Measurements from ENCODE around the gene SEM1. TPM values are rescaled to one million over a fixed set of nuclear protein-coding genes. Genes with fewer than 3 reads are reported as not detected.
"Not testable (repeated sequence)": the region's sequence is repeated elsewhere in the genome, so short reads cannot be mapped to it uniquely, and the experiment has no call there.

Gene SEM1
- 19.6 and 30.1 TPM in 2 replicates for total RNA-seq

- peak; percentile 79 for DNase-seq (ENCODE audit: low read depth)
Observed at GRCh38 chr7:96709381-96710228, at the start of gene SEM1. TSS of gene SEM1 (minus strand) at chr7:96709846. CDS start at chr7:96709763, 83 bp downstream.

- not testable (repeated sequence) for DNase-seq (ENCODE audit: low read depth)
Observed at GRCh38 chr7:96757880-96758279, 48.2 kb upstream of the SEM1 start.

GRCh38 chr7:96747418-96747940 lies 37.8 kb upstream of the SEM1 start:
- DNase-seq (ENCODE audit: low read depth), result no peak

GRCh38 chr7:96740130-96740529 lies 30.5 kb upstream of the SEM1 start:
- no peak for DNase-seq (ENCODE audit: low read depth)

GRCh38 chr7:96739609-96740008 lies 30.0 kb upstream of the SEM1 start:
- no peak for DNase-seq (ENCODE audit: low read depth)

- no peak for DNase-seq (ENCODE audit: low read depth)
Observed at GRCh38 chr7:96739167-96739566, 29.5 kb upstream of the SEM1 start.

GRCh38 chr7:96738705-96739104 lies 29.1 kb upstream of the SEM1 start:
- no peak for DNase-seq (ENCODE audit: low read depth)

GRCh38 chr7:96737545-96738050 lies 28.0 kb upstream of the SEM1 start:
- DNase-seq (ENCODE audit: low read depth), result no peak

GRCh38 chr7:96734343-96734742 lies 24.7 kb upstream of the SEM1 start:
- peak; percentile 7 for DNase-seq (ENCODE audit: low read depth)

- no peak for DNase-seq (ENCODE audit: low read depth)
Observed at GRCh38 chr7:96729820-96730219, 20.2 kb upstream of the SEM1 start.

- DNase-seq (ENCODE audit: low read depth), result no peak
Observed at GRCh38 chr7:96728139-96728538, 18.5 kb upstream of the SEM1 start.

- DNase-seq (ENCODE audit: low read depth), result no peak
Observed at GRCh38 chr7:96727534-96728088, 18.0 kb upstream of the SEM1 start.

GRCh38 chr7:96723622-96724021 lies 14.0 kb upstream of the SEM1 start:
- DNase-seq (ENCODE audit: low read depth), result peak; percentile 96

GRCh38 chr7:96722928-96723327 lies 13.3 kb upstream of the SEM1 start:
- DNase-seq (ENCODE audit: low read depth), result not testable (repeated sequence)

GRCh38 chr7:96720843-96721242 lies 11.2 kb upstream of the SEM1 start:
- peak; percentile 56 for DNase-seq (ENCODE audit: low read depth)

- no peak for DNase-seq (ENCODE audit: low read depth)
Observed at GRCh38 chr7:96719164-96719563, 9.5 kb upstream of the SEM1 start.

- DNase-seq (ENCODE audit: low read depth), result no peak
Observed at GRCh38 chr7:96718107-96719003, 8.7 kb upstream of the SEM1 start.

GRCh38 chr7:96713037-96713436 lies 3.4 kb upstream of the SEM1 start:
- DNase-seq (ENCODE audit: low read depth), result no peak

GRCh38 chr7:96710544-96710943 lies 898 bp upstream of the SEM1 start:
- no peak for DNase-seq (ENCODE audit: low read depth)

GRCh38 chr7:96708872-96709271 lies 774 bp downstream of the SEM1 start:
- no peak for DNase-seq (ENCODE audit: low read depth)

GRCh38 chr7:96707901-96708774 lies 1.5 kb downstream of the SEM1 start:
- DNase-seq (ENCODE audit: low read depth), result no peak

Measured in renal cortical epithelial cell (primary cell).